K562 (cell line): ENCODE data around the gene RNF166. TPM values are rescaled to one million over a fixed set of nuclear protein-coding genes. Genes with fewer than 3 reads are reported as not detected.

Source experiments
- BRCA1 ChIP-seq, 2 experiments: fragments of 450-650 bp in 1 of 2; sonication (generic) in 1 of 2; formaldehyde crosslinking in 1 of 2; IDR thresholded peaks; 2 replicates each; pipeline versions ENCODE4 v1.5.0 to v1.6.1; 2017 to 2020; ENCODE audit warnings: mild to moderate bottlenecking in 1 of 2, missing genetic modification reagents in 1 of 2
- C11orf30 ChIP-seq: fragments of 450-650 bp; IDR thresholded peaks from 2 replicates; pipeline ENCODE4 v1.6.1; 2016; ENCODE audit warnings: low read depth, mild to moderate bottlenecking
- CCNT2 ChIP-seq: IDR thresholded peaks from 2 replicates; pipeline ENCODE4 v1.6.1; 2011; ENCODE audit warnings: borderline replicate concordance, low read depth, mild to moderate bottlenecking, moderate library complexity, mixed read lengths, low read length; ENCODE audit not compliant: insufficient read length; ENCODE audit errors: extremely low read depth
- E2F8 ChIP-seq: fragments of 450-650 bp; IDR thresholded peaks from 2 replicates; pipeline ENCODE4 v1.7.1; 2018; ENCODE audit warnings: mild to moderate bottlenecking, low read depth; ENCODE audit not compliant: partially characterized antibody
- EP400 ChIP-seq: fragments of 450-650 bp; IDR thresholded peaks from 2 replicates; pipeline ENCODE4 v1.6.1; 2017; ENCODE audit warnings: antibody characterized with exemption, mild to moderate bottlenecking, moderate library complexity
- GTF2F1 ChIP-seq: IDR thresholded peaks from 2 replicates; pipeline ENCODE4 v1.6.1; 2011; ENCODE audit warnings: low read depth, low read length, improper control_type of control experiment
- HDAC1 ChIP-seq, 2 experiments: fragments of 450-650 bp; IDR thresholded peaks; 2 replicates each; pipeline ENCODE4 v1.6.1; 2016 to 2017; ENCODE audit warnings: inconsistent platforms in 1 of 2, mild to moderate bottlenecking in 1 of 2, moderate library complexity in 1 of 2
- ID3 ChIP-seq, 2 experiments: fragments of 250-450 bp in 1 of 2; fragments of 450-650 bp in 1 of 2; sonication (Bioruptor Pico) in 1 of 2; IDR thresholded peaks; 2 replicates each; pipeline versions ENCODE4 v1.6.1 to v1.8.0; 2016 to 2021; ENCODE audit warnings: mild to moderate bottlenecking in 2 of 2, moderate library complexity in 2 of 2, missing compliant biosample characterization in 1 of 2, missing genetic modification characterization in 1 of 2
- KDM2B ChIP-seq: fragments of 250-450 bp; sonication (Bioruptor Pico); IDR thresholded peaks from 2 replicates; pipeline ENCODE4 v1.8.0; 2021; ENCODE audit warnings: mild to moderate bottlenecking, moderate library complexity
- MTA2 ChIP-seq: fragments of 450-650 bp; IDR thresholded peaks from 2 replicates; pipeline ENCODE4 v1.6.1; 2016; ENCODE audit warnings: low read depth
- MYNN ChIP-seq, 2 experiments: sonication (generic); formaldehyde crosslinking in 1 of 2; IDR thresholded peaks; 2 replicates each; pipeline versions ENCODE4 v1.5.0 to v1.6.1; 2016 to 2020; ENCODE audit warnings: antibody characterized with exemption in 1 of 2, missing genetic modification reagents in 1 of 2
- NEUROD1 ChIP-seq: fragments of 150-350 bp; IDR thresholded peaks from 2 replicates; pipeline ENCODE4 v1.6.1; 2014; ENCODE audit warnings: borderline replicate concordance, low read length, low read depth; ENCODE audit not compliant: partially characterized antibody
- NR2C1 ChIP-seq, 2 experiments: fragments of 450-650 bp; IDR thresholded peaks; 2 replicates each; pipeline ENCODE4 v1.6.1; 2017; ENCODE audit warnings: mild to moderate bottlenecking in 2 of 2, antibody characterized with exemption in 1 of 2, inconsistent platforms in 1 of 2, missing compliant biosample characterization in 1 of 2, missing genetic modification characterization in 1 of 2
- RBM34 ChIP-seq: fragments of 200-400 bp; formaldehyde crosslinking; IDR thresholded peaks from 2 replicates; pipeline ENCODE4 v1.6.1; 2018; ENCODE audit warnings: low read length, borderline replicate concordance; ENCODE audit not compliant: insufficient read depth
- SRF ChIP-seq, 2 experiments: fragments of 250-450, 450-650 bp in 1 of 2; sonication (Bioruptor Pico) in 1 of 2; sonication (generic) in 1 of 2; formaldehyde crosslinking; IDR thresholded peaks; 2 replicates each; pipeline versions ENCODE4 v1.5.0 to v1.5.1; 2020 to 2022; ENCODE audit warnings: mild to moderate bottlenecking in 1 of 2, missing genetic modification reagents in 1 of 2
- TAF15 ChIP-seq: fragments of 200-400 bp; formaldehyde crosslinking; IDR thresholded peaks from 2 replicates; pipeline ENCODE4 v1.6.1; 2017; ENCODE audit warnings: mild to moderate bottlenecking, low read depth, low read length, moderate library complexity
- ZBED1 ChIP-seq: IDR thresholded peaks from 2 replicates; pipeline ENCODE4 v1.6.1; 2014
- ZNF3 ChIP-seq: fragments of 250-450 bp; sonication (Bioruptor Pico); IDR thresholded peaks from 2 replicates; pipeline ENCODE4 v1.5.0; 2021; ENCODE audit warnings: mild to moderate bottlenecking, moderate library complexity
- polyA plus RNA-seq, 8 experiments: library from polyadenylated mRNA; depleted of rRNA in 4 of 8; stranded (reverse) in 5 of 8; unstranded in 3 of 8; fragments of >200 nt; fragmentation: Nextera tagmentation in 2 of 8; fragmentation: Illumina TruSeq in 1 of 8; extraction: Ambion mirVana in 2 of 8; extraction: Trizol in 1 of 8; gene quantifications; 2 replicates each; pipeline versions ENCODE4 v1.2.1 to v1.2.3, GENCODE V29; 2011 to 2014; ENCODE audit warnings: inconsistent platforms in 1 of 8, missing spikeins in 1 of 8
- total RNA-seq, 7 experiments: library from RNA; depleted of rRNA in 6 of 7; stranded (reverse); fragments of >200 nt in 6 of 7; fragmentation: Illumina TruSeq in 2 of 7; extraction: Trizol in 2 of 7; gene quantifications; 2 replicates each; pipeline versions ENCODE4 v1.2.1 to v1.2.3, GENCODE V29; 2011 to 2021; ENCODE audit warnings: low replicate concordance in 1 of 7
- TF ChIP-seq, protein P1 (sequence below): fragments of 450-650 bp; IDR thresholded peaks from 2 replicates; pipeline ENCODE4 v1.6.1; 2014; ENCODE audit warnings: low read depth, mild to moderate bottlenecking, moderate library complexity, borderline replicate concordance
- TF ChIP-seq, protein P2 (sequence below): sonication (generic); formaldehyde crosslinking; IDR thresholded peaks from 2 replicates; pipeline ENCODE4 v1.8.1; 2022; ENCODE audit warnings: missing genetic modification reagents

The RNF166 gene
- total and polyA plus RNA-seq, 9 of the 15 experiments (the other 6 are each of a cell fraction or from before 2014, with no cell fraction given), result 0.56 to 60.3 (median 19.5) TPM

DNA sequence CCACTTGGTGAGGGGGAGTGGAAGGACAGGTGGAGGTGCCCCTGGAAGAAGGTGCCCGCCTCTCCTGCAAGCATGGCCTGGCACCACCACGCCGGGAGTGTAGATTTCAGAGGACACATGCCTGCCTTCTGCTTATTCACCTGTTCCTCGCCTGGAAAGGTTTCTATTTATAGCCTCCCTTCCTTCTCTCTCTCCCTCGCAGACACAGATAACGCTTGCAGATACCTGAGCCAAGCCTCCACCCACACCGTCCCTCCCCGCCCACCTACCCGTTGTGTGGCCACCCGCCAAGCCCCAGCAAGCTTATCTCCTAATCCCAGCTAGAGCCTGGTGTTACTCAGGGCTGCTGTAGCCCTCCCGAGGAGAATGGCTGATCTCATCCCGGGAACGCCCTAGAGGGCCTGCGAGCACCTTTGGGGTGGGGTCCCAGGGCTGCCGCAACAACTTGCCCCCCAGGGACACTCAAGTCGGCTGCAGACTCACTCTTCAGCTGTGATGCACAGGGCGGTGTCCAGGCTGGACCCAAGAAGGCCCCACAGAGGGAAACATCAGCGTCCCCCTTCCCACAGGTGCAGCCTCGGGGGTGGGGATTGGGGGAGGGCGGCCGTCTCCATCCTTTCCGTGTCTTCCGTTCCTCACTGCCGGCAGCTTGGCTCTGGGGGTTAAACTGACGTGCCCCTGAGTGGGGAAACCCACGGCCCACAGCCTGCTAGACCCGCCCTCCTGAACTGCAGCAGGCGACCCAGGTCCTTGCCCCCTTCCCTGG, 18.0 kb downstream of the RNF166 start (continued):
- no peak for TF ChIP-seq E2F8
- TF ChIP-seq NR2C1 (IDR thresholded peaks at IDR 0.05), result no peak
- no peak; the same call in 1 of the 2 replicates for TF ChIP-seq NR2C1 (tag; IDR thresholded peaks at IDR 0.05)
- peak; percentile 86 for TF ChIP-seq MTA2
- no peak for TF ChIP-seq RBM34
- TF ChIP-seq TAF15, result 0 out of 2 replicates have a peak, but pooled peaks have one; percentile 51
- TF ChIP-seq KDM2B (CRISPR knock-in tag), result peak; percentile 25; the same call in 1 of the 2 replicates
- TF ChIP-seq ID3 (CRISPR knock-in tag; IDR thresholded peaks at IDR 0.05), result no peak
- TF ChIP-seq ID3 (tag; IDR thresholded peaks at IDR 0.05), result peak; percentile 76
- TF ChIP-seq SRF (CRISPR knock-in tag; IDR thresholded peaks at IDR 0.05), result 0 out of 4 replicates have a peak, but pooled peaks of 1 of the 2 experiments have one; percentile 34
- peak; percentile 95 for TF ChIP-seq CCNT2
- TF ChIP-seq HDAC1 (IDR thresholded peaks at IDR 0.05), result peak; percentile 6 to 93; a peak in 3 of 4 replicates
- peak; percentile 95 for TF ChIP-seq NEUROD1
- TF ChIP-seq ZNF3 (CRISPR knock-in tag), result no peak
- TF ChIP-seq, protein P1, sequence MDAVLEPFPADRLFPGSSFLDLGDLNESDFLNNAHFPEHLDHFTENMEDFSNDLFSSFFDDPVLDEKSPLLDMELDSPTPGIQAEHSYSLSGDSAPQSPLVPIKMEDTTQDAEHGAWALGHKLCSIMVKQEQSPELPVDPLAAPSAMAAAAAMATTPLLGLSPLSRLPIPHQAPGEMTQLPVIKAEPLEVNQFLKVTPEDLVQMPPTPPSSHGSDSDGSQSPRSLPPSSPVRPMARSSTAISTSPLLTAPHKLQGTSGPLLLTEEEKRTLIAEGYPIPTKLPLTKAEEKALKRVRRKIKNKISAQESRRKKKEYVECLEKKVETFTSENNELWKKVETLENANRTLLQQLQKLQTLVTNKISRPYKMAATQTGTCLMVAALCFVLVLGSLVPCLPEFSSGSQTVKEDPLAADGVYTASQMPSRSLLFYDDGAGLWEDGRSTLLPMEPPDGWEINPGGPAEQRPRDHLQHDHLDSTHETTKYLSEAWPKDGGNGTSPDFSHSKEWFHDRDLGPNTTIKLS, result 0 out of 2 replicates have a peak, but pooled peaks have one; percentile 14
- TF ChIP-seq, protein P2, sequence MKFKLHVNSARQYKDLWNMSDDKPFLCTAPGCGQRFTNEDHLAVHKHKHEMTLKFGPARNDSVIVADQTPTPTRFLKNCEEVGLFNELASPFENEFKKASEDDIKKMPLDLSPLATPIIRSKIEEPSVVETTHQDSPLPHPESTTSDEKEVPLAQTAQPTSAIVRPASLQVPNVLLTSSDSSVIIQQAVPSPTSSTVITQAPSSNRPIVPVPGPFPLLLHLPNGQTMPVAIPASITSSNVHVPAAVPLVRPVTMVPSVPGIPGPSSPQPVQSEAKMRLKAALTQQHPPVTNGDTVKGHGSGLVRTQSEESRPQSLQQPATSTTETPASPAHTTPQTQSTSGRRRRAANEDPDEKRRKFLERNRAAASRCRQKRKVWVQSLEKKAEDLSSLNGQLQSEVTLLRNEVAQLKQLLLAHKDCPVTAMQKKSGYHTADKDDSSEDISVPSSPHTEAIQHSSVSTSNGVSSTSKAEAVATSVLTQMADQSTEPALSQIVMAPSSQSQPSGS, result no peak
- TF ChIP-seq MYNN (IDR thresholded peaks at IDR 0.05), result peak; percentile 96
- TF ChIP-seq MYNN (CRISPR knock-in tag; IDR thresholded peaks at IDR 0.05), result no peak
- no peak for TF ChIP-seq BRCA1 (IDR thresholded peaks at IDR 0.05)
- no peak for TF ChIP-seq BRCA1 (CRISPR knock-in tag; IDR thresholded peaks at IDR 0.05)
- no peak for TF ChIP-seq C11orf30
- TF ChIP-seq EP400, result peak; percentile 75; the same call in 1 of the 2 replicates
- peak; percentile 90; the same call in 1 of the 2 replicates for TF ChIP-seq ZBED1
- TF ChIP-seq GTF2F1, result 0 out of 2 replicates have a peak, but pooled peaks have one; percentile 57
